B cell (primary cell): ENCODE measurements around the gene ANKRA2. TPM values are rescaled to one million over a fixed set of nuclear protein-coding genes. Genes with fewer than 3 reads are reported as not detected.

Source experiments
- ATAC-seq: fragments of 200-7000 bp; cut with Tn5 transposase; one replicate; pipeline ENCODE4 v1.10.0; 2021; ENCODE audit warnings: low read depth, mild to moderate bottlenecking, moderate number of reproducible peaks, moderate library complexity
- CTCF ChIA-PET: fragments of 350-600 bp; sonication (Branson Sonifier 250); formaldehyde crosslinking; loops from one replicate; lab custom pipeline; 2021; ENCODE audit warnings: antibody characterized with exemption, inconsistent platforms; lab: Charles Lee
- POLR2A ChIA-PET: fragments of 350-600 bp; sonication (Branson Sonifier 250); formaldehyde crosslinking; loops from one replicate; lab custom pipeline; 2021; ENCODE audit warnings: antibody characterized with exemption; lab: Charles Lee
- DNase-seq: peaks from one replicate; pipeline ENCODE4 v3.0.0; 2013
- H2AFZ ChIP-seq: 2 replicates; pipeline ENCODE4 v1.6.1; 2012; ENCODE audit warnings: mild to moderate bottlenecking, low read depth, low read length; ENCODE audit not compliant: insufficient read depth, poor library complexity, severe bottlenecking
- H3K27ac ChIP-seq, 2 donors: 1 replicate in 1 of 2; 2 replicates in 1 of 2; pipeline ENCODE4 v1.5.1; 2012 to 2013; ENCODE audit warnings: low read length in 2 of 2, mild to moderate bottlenecking in 2 of 2, moderate library complexity in 1 of 2
- H3K27me3 ChIP-seq, 4 experiments: fragments of 200-600 bp in 1 of 4; sonication (generic) in 1 of 4; replicated peaks in 1 of 4; 1 replicate in 2 of 4; 2 replicates in 2 of 4; pipeline versions ENCODE4 v1.6.1 to v1.7.0; 2013 to 2016; ENCODE audit warnings: low read length in 3 of 4, mild to moderate bottlenecking in 2 of 4, mixed read lengths in 1 of 4, moderate library complexity in 1 of 4; ENCODE audit not compliant: insufficient read depth in 4 of 4, control insufficient read depth in 3 of 4; ENCODE audit errors: control extremely low read depth in 1 of 4
- H3K36me3 ChIP-seq, 2 experiments: replicated peaks in 1 of 2; 1 replicate in 1 of 2; 2 replicates in 1 of 2; pipeline versions ENCODE4 v1.6.1 to v1.7.1; 2013; ENCODE audit warnings: low read length in 1 of 2; ENCODE audit not compliant: insufficient read depth in 2 of 2, control insufficient read depth in 1 of 2; ENCODE audit errors: control extremely low read depth in 1 of 2, extremely low read depth in 1 of 2
- H3K4me1 ChIP-seq, 2 donors: fragments of 200-600 bp in 1 of 2; sonication (generic) in 1 of 2; 1 replicate in 1 of 2; 2 replicates in 1 of 2; pipeline versions ENCODE4 v1.5.1 to v1.6.1; 2013 to 2017; ENCODE audit warnings: low read length in 2 of 2; ENCODE audit not compliant: control insufficient read depth in 2 of 2, insufficient read depth in 2 of 2
- H3K4me2 ChIP-seq: replicated peaks from 2 replicates; pipeline ENCODE3; 2012; ENCODE audit warnings: mild to moderate bottlenecking, low read depth, low read length; ENCODE audit not compliant: poor library complexity, severe bottlenecking
- H3K4me3 ChIP-seq, 5 experiments: fragments of 200-600 bp in 1 of 5; sonication (generic) in 1 of 5; 1 replicate in 3 of 5; 2 replicates in 2 of 5; pipeline versions ENCODE4 v1.5.1 to v1.7.0; 2011 to 2016; ENCODE audit warnings: low read length in 4 of 5, mild to moderate bottlenecking in 4 of 5, low read depth in 2 of 5, control low read depth in 1 of 5, moderate library complexity in 1 of 5; ENCODE audit not compliant: insufficient read depth in 1 of 5; ENCODE audit errors: control extremely low read depth in 1 of 5, extremely low read depth in 1 of 5
- H3K79me2 ChIP-seq: fragments of 200-600 bp; sonication (generic); one replicate; pipeline ENCODE4 v1.6.0; 2016; ENCODE audit warnings: low read length; ENCODE audit not compliant: control insufficient read depth, insufficient read depth
- H3K9ac ChIP-seq: fragments of 200-600 bp; sonication (generic); 2 replicates; pipeline ENCODE4 v1.6.1; 2017; ENCODE audit warnings: mild to moderate bottlenecking, low read length, moderate library complexity
- H3K9me3 ChIP-seq, 3 donors: one replicate each; pipeline versions ENCODE4 v1.6.1 to v1.7.1; 2013; ENCODE audit warnings: low read length in 2 of 3; ENCODE audit not compliant: control insufficient read depth in 2 of 3, insufficient read depth in 1 of 3; ENCODE audit errors: control extremely low read depth in 1 of 3
- H4K20me1 ChIP-seq: 2 replicates; pipeline ENCODE4 v1.6.0; 2012; ENCODE audit warnings: mild to moderate bottlenecking, low read length; ENCODE audit not compliant: insufficient read depth, control insufficient read depth, poor library complexity, severe bottlenecking
- H3K27ac Mint-ChIP-seq: one replicate; pipeline ENCODE4 v1.8.0; 2021; ENCODE audit warnings: mixed read lengths
- H3K27me3 Mint-ChIP-seq: one replicate; pipeline ENCODE4 v1.8.0; 2021; ENCODE audit warnings: mixed read lengths
- H3K4me1 Mint-ChIP-seq: one replicate; pipeline ENCODE4 v1.8.0; 2021; ENCODE audit warnings: mixed read lengths
- H3K4me3 Mint-ChIP-seq: one replicate; pipeline ENCODE4 v1.8.0; 2021; ENCODE audit warnings: mixed read lengths
- H3K9me3 Mint-ChIP-seq: one replicate; pipeline ENCODE4 v1.8.0; 2022; ENCODE audit warnings: mixed read lengths; ENCODE audit not compliant: insufficient read depth
- CTCF ChIP-seq: fragments of 200-600 bp; IDR thresholded peaks from one replicate; pipeline ENCODE4 v1.8.0; 2022; ENCODE audit warnings: antibody characterized with exemption, mild to moderate bottlenecking
- EZH2 ChIP-seq: IDR thresholded peaks from 2 replicates; pipeline ENCODE4 v1.6.1; 2012; ENCODE audit warnings: borderline replicate concordance, low read depth, mild to moderate bottlenecking, moderate library complexity, low read length; ENCODE audit not compliant: insufficient read depth, poor library complexity, severe bottlenecking
- WGBS: methylation state at CpG from one replicate; pipeline ENCODE4 v1.1.5; 2013; ENCODE audit warnings: missing lambda C conversion rate; ENCODE audit not compliant: insufficient coverage; 5-methylcytosine and 5-hydroxymethylcytosine counted together
- intact Hi-C: fragments of 100-400 bp; cut with micrococcal nuclease; formaldehyde crosslinking; loops from one replicate; pipeline ENCODE4 v1.10.0; 2022
- polyA plus RNA-seq: library from polyadenylated mRNA; depleted of rRNA; stranded (reverse); fragments of >200 nt; gene quantifications from 2 replicates; pipeline ENCODE4 v1.2.3, GENCODE V29; 2012
- total RNA-seq, 2 donors: library from RNA; stranded (reverse); fragments of 120-200 nt in 1 of 2; gene quantifications; 1 replicate in 1 of 2; 2 replicates in 1 of 2; pipeline versions ENCODE4 v1.2.3 to v1.2.4, GENCODE V29; 2013 to 2022

The ANKRA2 gene
- total and polyA plus RNA-seq, 2 donors (not counting 1 experiment from before 2014, with no cell fraction given) = 24.1 to 47.9 TPM

GRCh38 chr5:73599380-73599779, 33.9 kb upstream of the ANKRA2 start:
- Mint-ChIP-seq H3K27me3 (peaks cover 15% of the 10 kb centered on the region), H3K27ac (no peak overlapping the region), H3K9me3 (no peaks in the 10 kb centered on the region), H3K4me3 (no peak overlapping the region), H3K4me1 (no peaks in the 10 kb centered on the region)
- Histone ChIP-seq H3K9me3 (peaks cover 0 to 6% (median 5%) of the 10 kb centered on the region in 3 donors), H3K27me3 (no peaks in the 10 kb centered on the region), H3K36me3 (no peaks in the 10 kb centered on the region), H2AFZ (no peak overlapping the region), H3K9ac (no peak overlapping the region), H3K79me2 (no peaks in the 10 kb centered on the region), H3K4me1 (no peaks in the 10 kb centered on the region), H3K27ac (no peak overlapping the region), H4K20me1 (no peaks in the 10 kb centered on the region), H3K4me3 (no peak overlapping the region), H3K4me2 (no peak overlapping the region)
- ATAC-seq = no peak
- CTCF ChIA-PET = interaction anchor here (1.2 kb wide), 1 partner anchor 8 kb away, joined by 4 read pairs; no protein-coding TSS in a partner anchor
- POLR2A ChIA-PET = no interaction called here
- WGBS = 100% methylated on average over 2 of the region's 3 CpGs
- no peak for TF ChIP-seq EZH2
- no peak for TF ChIP-seq CTCF
- DNase-seq = no peak
- intact Hi-C loops = loop anchor here (10.0 kb wide), 1 partner anchor 305 kb away; no protein-coding TSS in a partner anchor

GRCh38 chr5:73596705-73597328, 31.4 kb upstream of the ANKRA2 start:
- CTCF ChIA-PET = interaction anchor here (1.0 to 1.8 kb wide), 4 partner anchors 10 to 196 kb away, joined by 3 to 12 read pairs (median 6); no protein-coding TSS in a partner anchor
- POLR2A ChIA-PET = no interaction called here

More at GRCh38 chr5:73596705-73597328, 31.4 kb upstream of the ANKRA2 start:
- DNase-seq (peak; percentile 14), ATAC-seq (no peak)
- no peaks in the 10 kb centered on the region for H3K9me3 Mint-ChIP-seq
- H3K4me2 ChIP-seq = no peak overlapping the region
- no peak overlapping the region for H3K4me3 ChIP-seq
- intact Hi-C loops = loop anchor here (10.0 kb wide), 1 partner anchor 308 kb away; no protein-coding TSS in a partner anchor
- no peaks in the 10 kb centered on the region for H3K4me1 ChIP-seq
- no peaks in the 10 kb centered on the region for H3K4me1 Mint-ChIP-seq
- no peak overlapping the region for H3K27ac ChIP-seq
- H3K9ac ChIP-seq = no peak overlapping the region
- H3K9me3 ChIP-seq = peaks cover 0 to 3% (median 3%) of the 10 kb centered on the region in 3 donors
- no peaks in the 10 kb centered on the region for H3K27me3 ChIP-seq
- no peaks in the 10 kb centered on the region for H3K79me2 ChIP-seq
- no peak overlapping the region for H2AFZ ChIP-seq
- TF ChIP-seq CTCF = peak; percentile 47
- TF ChIP-seq EZH2 = no peak
- no peaks in the 10 kb centered on the region for H3K36me3 ChIP-seq
- no peak overlapping the region for H3K4me3 Mint-ChIP-seq
- H4K20me1 ChIP-seq = no peaks in the 10 kb centered on the region
- H3K27ac Mint-ChIP-seq = no peak overlapping the region
- peaks cover 15% of the 10 kb centered on the region for H3K27me3 Mint-ChIP-seq
